Testis (tissue), 3 donors: ENCODE data around the gene CRYBB1. TPM values are rescaled to one million over a fixed set of nuclear protein-coding genes. Genes with fewer than 3 reads are reported as not detected.

Experiments used
- DNase-seq: peaks from one replicate; pipeline ENCODE4 v3.0.0-alpha.2; 2019
- H3K27ac ChIP-seq, 2 donors: fragments of 200-600 bp; sonication (generic); one replicate each; pipeline ENCODE4 v1.5.1; 2019
- H3K27me3 ChIP-seq: fragments of 200-600 bp; sonication (generic); one replicate; pipeline ENCODE4 v1.5.1; 2019
- H3K36me3 ChIP-seq: fragments of 200-600 bp; sonication (generic); one replicate; pipeline ENCODE4 v1.5.1; 2017; ENCODE audit warnings: low read depth; ENCODE audit errors: missing control alignments
- H3K4me1 ChIP-seq: fragments of 200-600 bp; sonication (generic); one replicate; pipeline ENCODE4 v1.5.1; 2019
- H3K4me3 ChIP-seq, 2 donors: fragments of 200-600 bp; sonication (generic); one replicate each; pipeline ENCODE4 v1.5.1; 2017 to 2019
- H3K9me3 ChIP-seq: fragments of 200-600 bp; sonication (generic); one replicate; pipeline ENCODE4 v1.5.1; 2017
- CTCF ChIP-seq, 3 experiments: fragments of 450-650 bp in 2 of 3; fragments of 200-600 bp in 1 of 3; sonication (generic) in 1 of 3; IDR thresholded peaks; one replicate each; pipeline ENCODE4 v1.5.1; 2016 to 2019; ENCODE audit warnings: antibody characterized with exemption in 3 of 3, mild to moderate bottlenecking in 2 of 3, moderate library complexity in 1 of 3
- POLR2A ChIP-seq: fragments of 450-650 bp; IDR thresholded peaks from one replicate; pipeline ENCODE4 v1.6.1; 2017; ENCODE audit warnings: antibody characterized with exemption, mild to moderate bottlenecking, moderate library complexity
- WGBS, 2 donors: methylation state at CpG; one replicate each; pipeline ENCODE4 v1.1.5; 2018; 5-methylcytosine and 5-hydroxymethylcytosine counted together
- intact Hi-C: fragments of 100-400 bp; cut with DNase I; formaldehyde crosslinking; loops from one replicate; pipeline ENCODE4 v1.15.1; 2023; ENCODE audit warnings: low total_unique reads
- polyA plus RNA-seq: library from polyadenylated mRNA; stranded (reverse); fragments of 350-450 nt; fragmentation: Illumina TruSeq; extraction: RNeasy Lipid Tissue Mini Kit (QIAGEN cat#74804); gene quantifications from one replicate; pipeline ENCODE4 v1.2.3, GENCODE V29; 2014; ENCODE audit warnings: low read depth, low replicate concordance; ENCODE audit not compliant: insufficient read depth
- total RNA-seq, 2 donors: library from RNA; depleted of rRNA; stranded (reverse); fragments of >200 nt; gene quantifications; one replicate each; pipeline ENCODE4 v1.2.3, GENCODE V29; 2016

The CRYBB1 gene
- total and polyA plus RNA-seq, 3 donors from 2014 or later, result 0.80 TPM; not detected in 2

- 70 to 87% methylated on average over 9 to 12 of the region's 12 CpGs for WGBS, 2 donors
- TF ChIP-seq POLR2A (no peak), CTCF (IDR thresholded peaks at IDR 0.05) (no peak)
Measured at GRCh38 chr22:26601726-26602125, 16.1 kb downstream of the CRYBB1 start.

GRCh38 chr22:26599505-26599904 is 18.3 kb downstream of the CRYBB1 start:
- DNase-seq, result no peak
- no peaks in the 10 kb centered on the region for H3K9me3 ChIP-seq
- no peaks in the 10 kb centered on the region for H3K27me3 ChIP-seq
- H3K27ac ChIP-seq, result no peak overlapping the region
- no peaks in the 10 kb centered on the region for H3K36me3 ChIP-seq
- H3K4me3 ChIP-seq, result no peak overlapping the region
- 83 to 88% methylated on average over 11 of the region's 11 CpGs for WGBS, 2 donors
- TF ChIP-seq POLR2A, result no peak
- no peak for TF ChIP-seq CTCF (IDR thresholded peaks at IDR 0.05)
- intact Hi-C loops, result no loop called here
- no peaks in the 10 kb centered on the region for H3K4me1 ChIP-seq

More at GRCh38 chr22:26601726-26602125, 16.1 kb downstream of the CRYBB1 start:
- no peaks in the 10 kb centered on the region for H3K36me3 ChIP-seq
- H3K4me1 ChIP-seq, result no peaks in the 10 kb centered on the region
- H3K27ac ChIP-seq, result no peak overlapping the region
- H3K9me3 ChIP-seq, result no peaks in the 10 kb centered on the region
- no peak overlapping the region for H3K4me3 ChIP-seq
- H3K27me3 ChIP-seq, result no peaks in the 10 kb centered on the region
- DNase-seq, result no peak
- intact Hi-C loops, result no loop called here

GRCh38 chr22:26597480-26597879 is 20.3 kb downstream of the CRYBB1 start:
- Histone ChIP-seq H3K27me3 (no peaks in the 10 kb centered on the region), H3K4me1 (no peaks in the 10 kb centered on the region), H3K36me3 (no peaks in the 10 kb centered on the region), H3K4me3 (no peak overlapping the region), H3K9me3 (no peaks in the 10 kb centered on the region), H3K27ac (no peak overlapping the region)
- intact Hi-C loops, result no loop called here
- no peak for TF ChIP-seq POLR2A
- no peak for TF ChIP-seq CTCF (IDR thresholded peaks at IDR 0.05)
- DNase-seq, result no peak
- WGBS, 2 donors, result 78 to 85% methylated on average over 4 of the region's 4 CpGs

- 81 to 87% methylated on average over 4 of the region's 4 CpGs for WGBS, 2 donors
- no peak overlapping the region for H3K4me3 ChIP-seq
- no peak for DNase-seq
- H3K27me3 ChIP-seq, result no peaks in the 10 kb centered on the region
- H3K36me3 ChIP-seq, result no peaks in the 10 kb centered on the region
- H3K9me3 ChIP-seq, result no peaks in the 10 kb centered on the region
- H3K4me1 ChIP-seq, result no peaks in the 10 kb centered on the region
- TF ChIP-seq POLR2A (no peak), CTCF (IDR thresholded peaks at IDR 0.05) (no peak)
- intact Hi-C loops, result no loop called here
- H3K27ac ChIP-seq, result no peak overlapping the region
Measured at GRCh38 chr22:26597026-26597425, 20.8 kb downstream of the CRYBB1 start.

GRCh38 chr22:26593763-26594162 is 24.1 kb downstream of the CRYBB1 start:
- no peak for TF ChIP-seq POLR2A
- TF ChIP-seq CTCF (IDR thresholded peaks at IDR 0.05), result no peak
- no peaks in the 10 kb centered on the region for H3K4me1 ChIP-seq
- no peak overlapping the region for H3K27ac ChIP-seq
- WGBS, 2 donors, result 48 to 53% methylated on average over 1 of the region's 1 CpG
- H3K36me3 ChIP-seq, result no peaks in the 10 kb centered on the region
- H3K9me3 ChIP-seq, result no peaks in the 10 kb centered on the region
- no peak for DNase-seq
- H3K27me3 ChIP-seq, result no peaks in the 10 kb centered on the region
- no peak overlapping the region for H3K4me3 ChIP-seq
- intact Hi-C loops, result no loop called here
